Cardiac fibroblast (primary cell): ENCODE data around the gene LBP.
A peak's percentile ranks its signal among the peaks of the same experiment; 100 is the strongest.

ENCODE experiments used
- DNase-seq, 2 donors: peaks; one replicate each; pipeline versions ENCODE4 v3.0.0 to v3.0.0-alpha.2; 2010; ENCODE audit warnings: low read depth in 2 of 2
- H3K4me3 ChIP-seq, 2 donors: replicated peaks in 1 of 2; 1 replicate in 1 of 2; 2 replicates in 1 of 2; pipeline ENCODE4 v1.5.1; 2011; ENCODE audit warnings: low read depth in 2 of 2, low read length in 2 of 2, mild to moderate bottlenecking in 2 of 2, moderate library complexity in 1 of 2
- TF ChIP-seq, protein P1 (sequence below): IDR thresholded peaks from one replicate; pipeline ENCODE4 v1.5.1; 2011; ENCODE audit warnings: low read depth, mild to moderate bottlenecking, low read length, inconsistent platforms

The LBP gene

DNA sequence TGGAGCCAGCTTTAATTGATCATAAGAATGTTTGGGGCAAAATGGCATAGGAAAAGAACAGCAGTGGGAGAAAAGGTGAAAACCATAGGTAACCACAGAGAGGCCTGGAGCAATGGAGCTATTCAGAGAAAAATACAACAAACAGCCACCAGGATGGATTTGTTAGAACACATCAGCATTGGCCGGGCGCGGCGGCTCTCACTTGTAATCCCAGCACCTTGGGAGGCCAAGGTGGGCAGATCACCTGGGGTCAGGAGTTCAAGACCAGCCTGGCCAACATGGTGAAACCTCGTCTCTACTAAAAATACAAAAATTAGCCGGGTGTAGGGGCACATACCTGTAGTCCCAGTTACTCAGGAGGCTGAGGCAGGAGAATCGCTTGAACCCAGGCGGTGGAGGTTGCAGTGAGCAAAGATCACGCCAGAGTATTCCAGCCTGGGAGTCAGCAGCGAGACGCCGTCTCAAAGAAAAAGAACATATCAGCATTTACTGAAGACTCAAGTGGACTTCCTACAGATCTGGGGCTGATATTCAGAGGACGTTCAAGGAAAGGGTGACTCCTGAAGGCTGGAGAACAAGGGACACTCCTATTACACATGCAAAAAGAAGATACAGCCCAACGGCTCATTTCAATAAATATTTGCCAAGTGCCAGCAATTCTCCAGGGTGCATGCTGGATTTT is 68.6 kb downstream of the LBP start:
- DNase-seq = no peak
- H3K4me3 ChIP-seq = no peak overlapping the region

DNA sequence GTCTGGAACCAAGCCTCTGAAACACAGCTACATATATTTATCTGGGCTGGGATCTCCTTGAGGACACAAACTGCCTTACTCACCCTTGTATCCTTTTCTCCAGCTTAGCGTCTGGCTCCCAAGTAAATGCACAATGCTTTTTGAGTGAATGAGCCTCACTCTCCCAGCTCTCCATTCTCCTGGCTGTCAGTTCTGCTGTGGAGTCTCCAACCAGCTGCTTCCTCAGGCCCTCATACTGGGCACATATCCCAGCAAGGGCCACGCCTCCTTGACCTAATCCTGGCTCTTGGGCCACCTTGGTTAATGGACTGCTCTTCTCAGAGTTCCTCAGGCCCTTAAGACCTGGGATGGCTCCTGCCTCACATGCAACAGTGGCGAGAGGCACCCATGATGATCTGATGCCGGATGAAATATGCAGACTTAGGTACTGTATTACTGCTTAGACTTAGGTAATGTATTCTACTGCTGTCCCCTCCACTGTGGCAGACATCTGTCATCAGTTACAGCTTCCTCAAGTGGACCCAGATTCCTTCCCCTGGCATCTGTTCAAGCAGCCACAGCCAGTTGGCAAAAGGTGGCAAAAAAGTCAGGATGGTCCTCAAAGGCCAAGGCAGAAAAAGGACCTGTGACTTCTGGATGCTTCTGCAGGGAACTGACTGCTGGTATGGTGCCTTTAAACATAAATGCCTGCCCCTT is 72.4 kb downstream of the LBP start:
- TF ChIP-seq, protein P1, sequence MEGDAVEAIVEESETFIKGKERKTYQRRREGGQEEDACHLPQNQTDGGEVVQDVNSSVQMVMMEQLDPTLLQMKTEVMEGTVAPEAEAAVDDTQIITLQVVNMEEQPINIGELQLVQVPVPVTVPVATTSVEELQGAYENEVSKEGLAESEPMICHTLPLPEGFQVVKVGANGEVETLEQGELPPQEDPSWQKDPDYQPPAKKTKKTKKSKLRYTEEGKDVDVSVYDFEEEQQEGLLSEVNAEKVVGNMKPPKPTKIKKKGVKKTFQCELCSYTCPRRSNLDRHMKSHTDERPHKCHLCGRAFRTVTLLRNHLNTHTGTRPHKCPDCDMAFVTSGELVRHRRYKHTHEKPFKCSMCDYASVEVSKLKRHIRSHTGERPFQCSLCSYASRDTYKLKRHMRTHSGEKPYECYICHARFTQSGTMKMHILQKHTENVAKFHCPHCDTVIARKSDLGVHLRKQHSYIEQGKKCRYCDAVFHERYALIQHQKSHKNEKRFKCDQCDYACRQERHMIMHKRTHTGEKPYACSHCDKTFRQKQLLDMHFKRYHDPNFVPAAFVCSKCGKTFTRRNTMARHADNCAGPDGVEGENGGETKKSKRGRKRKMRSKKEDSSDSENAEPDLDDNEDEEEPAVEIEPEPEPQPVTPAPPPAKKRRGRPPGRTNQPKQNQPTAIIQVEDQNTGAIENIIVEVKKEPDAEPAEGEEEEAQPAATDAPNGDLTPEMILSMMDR = no peak
- peak; percentile 58 to 76 for DNase-seq
- no peak overlapping the region for H3K4me3 ChIP-seq

More for the DNA sequence above, 68.6 kb downstream of the LBP start:
- TF ChIP-seq, protein P1 = no peak

DNA sequence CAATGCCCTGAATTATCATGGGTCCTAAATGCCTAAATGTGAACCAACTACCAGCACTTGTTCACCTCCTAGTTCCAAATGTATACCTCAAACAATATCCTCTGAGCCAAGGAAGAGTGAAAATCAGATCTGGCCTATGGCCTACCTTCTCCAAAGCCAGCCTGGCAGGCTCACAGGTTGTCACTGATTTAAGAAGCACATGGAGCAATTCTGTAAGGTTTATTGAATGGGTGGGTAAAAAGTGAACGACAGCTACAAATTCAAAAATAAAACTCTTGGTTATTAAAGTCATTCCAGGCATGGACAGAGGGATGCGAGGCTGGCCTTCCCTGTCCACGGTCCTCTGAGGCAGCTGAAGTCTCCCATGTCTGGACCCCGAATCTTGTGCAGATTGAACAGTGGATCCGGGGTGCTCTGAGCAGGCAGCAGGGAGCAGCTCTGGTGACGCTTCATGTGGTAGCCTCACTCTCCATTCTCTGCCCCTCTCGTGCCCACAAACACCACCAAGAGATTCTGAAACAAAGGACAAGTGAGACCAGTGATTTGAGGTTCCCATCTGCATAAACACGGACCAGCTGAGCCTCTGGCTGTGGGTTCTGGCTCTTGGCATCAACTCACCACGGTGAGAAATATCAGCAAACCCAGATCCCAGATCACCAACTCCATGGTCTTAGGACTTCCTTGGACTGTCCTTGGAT is 74.3 kb downstream of the LBP start:
- TF ChIP-seq, protein P1 = no peak
- no peak for DNase-seq
- no peak overlapping the region for H3K4me3 ChIP-seq

DNA sequence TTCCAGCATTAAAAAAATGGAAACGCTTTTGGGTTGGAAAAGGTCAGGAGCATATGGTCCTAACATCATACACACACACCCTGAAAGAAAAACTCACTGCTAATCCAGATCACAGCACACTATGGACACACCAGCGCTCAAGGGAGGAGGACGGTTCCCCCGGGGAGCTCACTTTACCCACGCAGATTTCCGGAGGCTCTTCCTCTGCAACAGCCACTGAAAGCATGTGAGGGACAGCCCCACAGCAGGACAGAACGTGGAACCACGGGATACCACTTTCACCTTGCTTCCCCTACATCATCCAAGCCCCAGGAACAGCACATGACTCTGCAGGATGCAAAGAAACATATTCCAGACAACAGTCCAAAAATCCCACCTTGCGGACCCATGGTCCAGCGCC is 75.6 kb downstream of the LBP start:
- TF ChIP-seq, protein P1 = no peak
- H3K4me3 ChIP-seq = no peak overlapping the region
- no peak for DNase-seq

GRCh38 chr20:38423541-38423940 is 77.3 kb downstream of the LBP start:
- TF ChIP-seq, protein P1 = no peak
- DNase-seq = no peak
- no peak overlapping the region for H3K4me3 ChIP-seq

- TF ChIP-seq, protein P1 = no peak
- no peak overlapping the region for H3K4me3 ChIP-seq
- no peak for DNase-seq
These were observed 78.1 kb downstream of the LBP start for GRCh38 chr20:38424401-38424800.
